GM12878 (cell line): ENCODE data around the gene CIAO1.

Source experiments
- CEBPB ChIP-seq, 2 experiments: fragments of 150-350 bp in 1 of 2; IDR thresholded peaks; 2 replicates each; pipeline ENCODE4 v1.6.1; 2012 to 2014; ENCODE audit warnings: low read depth in 2 of 2, low read length in 2 of 2, borderline replicate concordance in 1 of 2, inconsistent platforms in 1 of 2
- CHD4 ChIP-seq: fragments of 200-600 bp; sonication (generic); IDR thresholded peaks from 2 replicates; pipeline ENCODE4 v1.6.1; 2016; ENCODE audit warnings: mild to moderate bottlenecking
- CTCF ChIP-seq, 3 experiments: IDR thresholded peaks in 2 of 3; conservative IDR thresholded peaks in 1 of 3; 2 replicates each; pipeline ENCODE4 v1.5.1; 2011; ENCODE audit warnings: low read depth in 3 of 3, low read length in 3 of 3, mild to moderate bottlenecking in 3 of 3, control low read depth in 2 of 3, moderate library complexity in 2 of 3, inconsistent platforms in 1 of 3, mixed read lengths in 1 of 3; ENCODE audit not compliant: control insufficient read depth in 2 of 3, insufficient read depth in 1 of 3; ENCODE audit errors: extremely low read depth in 1 of 3
- EZH2 ChIP-seq: IDR thresholded peaks from 2 replicates; pipeline ENCODE4 v1.6.1; 2012; ENCODE audit warnings: low read depth, mild to moderate bottlenecking, control low read depth, inconsistent platforms, low read length, borderline replicate concordance; ENCODE audit not compliant: control insufficient read depth
- MAX ChIP-seq: IDR thresholded peaks from 2 replicates; pipeline ENCODE4 v1.6.1; 2012; ENCODE audit warnings: low read depth, low read length, improper control_type of control experiment
- MYC ChIP-seq: IDR thresholded peaks from 2 replicates; pipeline ENCODE4 v1.6.1; 2011; ENCODE audit warnings: mild to moderate bottlenecking, low read length, moderate library complexity, inconsistent platforms; ENCODE audit not compliant: insufficient read depth, insufficient replicate concordance, insufficient read length, severe bottlenecking
- POLR2A ChIP-seq: IDR thresholded peaks from 2 replicates; pipeline ENCODE4 v1.6.1; 2011; ENCODE audit warnings: low read depth, mild to moderate bottlenecking, low read length
- POLR2AphosphoS5 ChIP-seq: IDR thresholded peaks from 2 replicates; pipeline ENCODE4 v1.6.1; 2011; ENCODE audit warnings: mild to moderate bottlenecking, low read length, inconsistent platforms
- ZBTB11 ChIP-seq: fragments of 450-650 bp; formaldehyde crosslinking; IDR thresholded peaks from 2 replicates; pipeline ENCODE4 v1.5.0; 2022; ENCODE audit warnings: mild to moderate bottlenecking, missing genetic modification characterization
- ZNF687 ChIP-seq: fragments of 450-650 bp; IDR thresholded peaks from 2 replicates; pipeline ENCODE4 v1.6.1; 2017; ENCODE audit warnings: mild to moderate bottlenecking, moderate library complexity

- TF ChIP-seq ZBTB11 (CRISPR knock-in tag) (no peak), EZH2 (no peak), POLR2A (no peak), CTCF (IDR thresholded peaks at IDR 0.05 in 2 of 3, conservative IDR thresholded peaks at IDR 0.05 in 1 of 3; ENCODE audit: control insufficient read depth in 2 of 3, extremely low read depth in 1 of 3, insufficient read depth in 1 of 3, low read depth in 3 of 3, low read length in 3 of 3) (no peak), POLR2AphosphoS5 (no peak), CEBPB (IDR thresholded peaks at IDR 0.05; ENCODE audit: borderline replicate concordance in 1 of 2, low read depth in 2 of 2, low read length in 2 of 2) (no peak), CHD4 (no peak), MYC (no peak), ZNF687 (no peak), MAX (no peak)
Measured at GRCh38 chr2:96239091-96239490, 26.9 kb upstream of the CIAO1 start.
